Fibroblast of pulmonary artery (primary cell): ENCODE data around the gene RAB1A.

Experiments
- DNase-seq: peaks from one replicate; pipeline ENCODE4 v3.0.0-alpha.2; 2010; ENCODE audit warnings: low read depth
- H3K4me3 ChIP-seq: replicated peaks from 2 replicates; pipeline ENCODE4 v1.5.1; 2011; ENCODE audit warnings: low read depth, mild to moderate bottlenecking, control low read depth, low read length, moderate library complexity
- TF ChIP-seq, protein P1 (sequence below): IDR thresholded peaks from 2 replicates; pipeline ENCODE4 v1.5.1; 2011; ENCODE audit warnings: mild to moderate bottlenecking, control low read depth, low read length, inconsistent platforms; ENCODE audit errors: missing control alignments

The RAB1A gene

GRCh38 chr2:65107530-65107929 is 22.4 kb downstream of the RAB1A start:
- no peak for DNase-seq
- no peak overlapping the region for H3K4me3 ChIP-seq
- TF ChIP-seq, protein P1, sequence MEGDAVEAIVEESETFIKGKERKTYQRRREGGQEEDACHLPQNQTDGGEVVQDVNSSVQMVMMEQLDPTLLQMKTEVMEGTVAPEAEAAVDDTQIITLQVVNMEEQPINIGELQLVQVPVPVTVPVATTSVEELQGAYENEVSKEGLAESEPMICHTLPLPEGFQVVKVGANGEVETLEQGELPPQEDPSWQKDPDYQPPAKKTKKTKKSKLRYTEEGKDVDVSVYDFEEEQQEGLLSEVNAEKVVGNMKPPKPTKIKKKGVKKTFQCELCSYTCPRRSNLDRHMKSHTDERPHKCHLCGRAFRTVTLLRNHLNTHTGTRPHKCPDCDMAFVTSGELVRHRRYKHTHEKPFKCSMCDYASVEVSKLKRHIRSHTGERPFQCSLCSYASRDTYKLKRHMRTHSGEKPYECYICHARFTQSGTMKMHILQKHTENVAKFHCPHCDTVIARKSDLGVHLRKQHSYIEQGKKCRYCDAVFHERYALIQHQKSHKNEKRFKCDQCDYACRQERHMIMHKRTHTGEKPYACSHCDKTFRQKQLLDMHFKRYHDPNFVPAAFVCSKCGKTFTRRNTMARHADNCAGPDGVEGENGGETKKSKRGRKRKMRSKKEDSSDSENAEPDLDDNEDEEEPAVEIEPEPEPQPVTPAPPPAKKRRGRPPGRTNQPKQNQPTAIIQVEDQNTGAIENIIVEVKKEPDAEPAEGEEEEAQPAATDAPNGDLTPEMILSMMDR = no peak

DNA sequence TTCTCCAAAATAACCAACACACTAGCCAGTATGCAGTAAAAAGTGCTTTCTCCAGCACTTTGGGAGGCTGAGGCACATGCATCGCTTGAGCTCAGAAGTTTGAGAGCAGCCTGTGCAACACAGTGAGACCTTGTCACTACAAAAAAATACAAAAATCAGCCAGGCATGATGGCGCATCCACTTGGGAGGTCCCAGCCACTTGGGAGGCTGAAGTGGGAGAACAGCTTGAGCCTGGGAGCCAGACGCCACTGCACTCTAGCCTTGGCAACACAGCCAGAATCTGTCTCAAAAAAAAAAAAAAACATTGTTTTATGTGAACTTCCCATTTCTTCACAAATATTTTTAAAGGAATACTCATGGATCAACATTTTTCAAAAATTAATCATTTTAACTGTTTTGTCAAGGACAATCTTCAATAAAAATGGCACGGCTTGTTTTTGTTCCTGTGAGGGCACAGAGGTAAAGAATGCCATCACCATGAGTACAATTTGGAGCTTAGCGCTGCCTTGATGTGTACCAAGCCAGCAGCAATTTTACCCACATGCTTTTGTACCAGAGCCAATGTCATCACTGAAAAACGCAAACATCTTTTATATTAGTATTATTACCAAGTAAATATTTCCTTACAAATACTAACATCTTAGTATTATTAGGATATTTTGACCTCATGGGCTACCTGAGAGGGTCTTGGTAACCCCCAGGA is 26.7 kb downstream of the RAB1A start:
- no peak overlapping the region for H3K4me3 ChIP-seq
- DNase-seq = no peak
- TF ChIP-seq, protein P1 = no peak

- TF ChIP-seq, protein P1 = no peak
- DNase-seq = no peak
- no peak overlapping the region for H3K4me3 ChIP-seq
These were observed 28.8 kb downstream of the RAB1A start for GRCh38 chr2:65101071-65101470.

DNA sequence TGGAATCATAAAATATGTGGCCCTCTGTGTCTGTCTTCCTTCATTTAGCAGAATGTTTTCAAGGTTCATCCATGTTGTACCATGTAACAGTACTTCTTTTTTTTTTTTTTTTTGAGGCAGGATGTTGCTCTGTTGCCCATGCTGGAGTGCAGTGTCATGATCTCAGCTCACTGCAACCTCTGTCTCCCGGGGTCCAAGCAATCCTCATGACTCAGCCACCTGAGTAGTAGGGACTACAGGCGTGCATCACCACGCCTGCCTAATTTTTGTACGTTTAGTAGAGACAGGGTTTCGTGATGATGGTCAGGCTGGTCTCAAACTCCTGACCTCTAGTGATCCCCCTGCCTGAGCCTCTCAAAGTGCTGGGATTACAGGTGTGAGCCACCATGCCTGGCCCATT is 31.2 kb downstream of the RAB1A start:
- TF ChIP-seq, protein P1 = no peak

GRCh38 chr2:65097844-65098243 is 32.1 kb downstream of the RAB1A start:
- no peak overlapping the region for H3K4me3 ChIP-seq
- TF ChIP-seq, protein P1 = no peak
- DNase-seq = no peak

More for the DNA sequence above, 31.2 kb downstream of the RAB1A start:
- DNase-seq = no peak
- no peak overlapping the region for H3K4me3 ChIP-seq

GRCh38 chr2:65096948-65097347 is 33.0 kb downstream of the RAB1A start:
- TF ChIP-seq, protein P1 = no peak
- no peak overlapping the region for H3K4me3 ChIP-seq
- DNase-seq = peak; percentile 20

GRCh38 chr2:65093211-65093610 is 36.7 kb downstream of the RAB1A start:
- TF ChIP-seq, protein P1 = no peak
- no peak for DNase-seq
- no peak overlapping the region for H3K4me3 ChIP-seq
